GM19023 (cell line): Measurements from ENCODE around the gene HDAC4.

ENCODE experiments used
- ATAC-seq: cut with Tn5 transposase; IDR thresholded peaks from one replicate; pipeline ENCODE4 v1.9.1; 2021; ENCODE audit warnings: mild to moderate bottlenecking, moderate library complexity; ENCODE audit not compliant: unreplicated experiment

HDAC4 gene

GRCh38 chr2:239311132-239312040 lies 89.4 kb downstream of the HDAC4 start:
- ATAC-seq, result no peak

GRCh38 chr2:239310401-239311061 lies 90.3 kb downstream of the HDAC4 start:
- no peak for ATAC-seq

GRCh38 chr2:239309398-239310245 lies 91.2 kb downstream of the HDAC4 start:
- ATAC-seq, result no peak

- no peak for ATAC-seq
Measured at GRCh38 chr2:239308661-239309397, 92.0 kb downstream of the HDAC4 start.

- no peak for ATAC-seq
Measured at GRCh38 chr2:239307921-239308613, 92.8 kb downstream of the HDAC4 start.

- ATAC-seq, result no peak
Measured at GRCh38 chr2:239307221-239307569, 93.6 kb downstream of the HDAC4 start.

GRCh38 chr2:239306274-239307220 lies 94.3 kb downstream of the HDAC4 start:
- no peak for ATAC-seq

GRCh38 chr2:239305771-239306170 lies 95.0 kb downstream of the HDAC4 start:
- ATAC-seq, result no peak

- no peak for ATAC-seq
Measured at GRCh38 chr2:239305222-239305575, 95.6 kb downstream of the HDAC4 start.

- no peak for ATAC-seq
Measured at GRCh38 chr2:239304533-239305221, 96.1 kb downstream of the HDAC4 start.

GRCh38 chr2:239303711-239304532 lies 96.9 kb downstream of the HDAC4 start:
- no peak for ATAC-seq

- ATAC-seq, result no peak
Measured at GRCh38 chr2:239302808-239303557, 97.8 kb downstream of the HDAC4 start.

- no peak for ATAC-seq
Measured at GRCh38 chr2:239302083-239302807, 98.6 kb downstream of the HDAC4 start.

GRCh38 chr2:239300871-239301735 lies 99.7 kb downstream of the HDAC4 start:
- no peak for ATAC-seq

GRCh38 chr2:239300242-239300641 lies 100.6 kb downstream of the HDAC4 start:
- ATAC-seq, result no peak
